ENCODE results near the gene ZBED5. TPM values are rescaled to one million over a fixed set of nuclear protein-coding genes. Genes with fewer than 3 reads are reported as not detected.

ZBED5 gene
- total RNA-seq, 1 donor from 2014 or later: 37.4 TPM

DNA sequence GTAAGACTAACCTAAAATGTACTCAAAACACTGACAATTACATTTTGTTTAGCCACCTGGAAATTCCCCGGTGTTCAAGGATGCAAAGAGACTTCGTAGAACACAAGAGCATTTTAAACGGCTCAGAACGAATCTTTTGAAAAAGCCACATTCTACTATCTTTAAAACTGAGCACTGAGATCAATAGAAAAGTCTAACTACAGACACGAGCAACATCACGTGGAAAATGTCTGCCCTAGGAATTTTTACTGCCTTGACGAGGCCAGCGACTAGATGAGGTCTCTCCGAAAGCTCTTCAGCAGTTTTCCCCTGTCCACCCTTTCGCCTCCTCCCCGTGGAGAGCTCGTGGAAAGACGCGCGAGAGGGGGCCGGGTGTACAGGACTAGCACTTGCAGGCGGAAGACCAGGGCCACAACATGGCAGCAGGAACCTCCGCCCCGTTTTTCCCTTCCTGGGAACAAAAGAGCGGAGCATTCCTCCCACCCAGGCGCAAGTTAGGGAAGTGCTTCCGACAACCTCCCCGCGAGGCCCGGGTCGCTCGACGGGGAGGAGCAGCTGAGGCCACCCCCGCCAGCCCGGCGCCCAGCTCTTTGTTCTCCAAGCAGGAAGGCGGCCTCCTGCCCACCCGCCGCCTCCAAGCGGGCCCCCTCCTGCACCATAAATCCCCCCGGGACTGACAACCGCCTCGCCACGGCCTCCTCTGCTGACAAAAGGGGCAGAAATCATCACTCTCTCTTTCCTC lies 50.2 kb downstream of the ZBED5 start:
- intact Hi-C loops (cut with DNase I): loop anchor here (5.0 kb wide), 3 partner anchors 50 to 125 kb away; partner anchors contain the start of gene ZBED5
- DNase-seq: peak; percentile 82
- peak; percentile 40 for ATAC-seq (ENCODE audit: poor library complexity)

DNA sequence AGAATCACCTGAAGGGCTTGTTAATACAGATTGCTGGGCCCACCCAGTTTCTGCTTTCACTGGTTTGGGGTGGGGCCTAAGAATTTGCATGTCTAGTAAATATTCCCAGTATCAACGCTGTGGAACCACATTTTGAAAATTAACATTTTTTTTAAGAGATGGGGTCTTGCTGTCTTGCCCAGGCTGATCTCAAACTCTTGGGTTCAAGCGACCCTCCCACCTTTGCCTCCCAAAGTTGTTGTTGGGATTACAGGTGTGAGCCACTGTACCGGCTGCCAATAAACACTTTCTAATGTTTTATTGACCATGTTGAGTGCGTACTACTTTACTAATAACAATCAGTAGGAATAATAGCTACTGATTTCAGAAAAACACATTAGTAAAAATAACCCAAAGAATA lies 51.6 kb downstream of the ZBED5 start:
- intact Hi-C loops (cut with DNase I): loop anchor here (5.0 kb wide), 3 partner anchors 51 to 126 kb away; partner anchors contain the start of gene ZBED5
- no peak for ATAC-seq (ENCODE audit: poor library complexity)
- DNase-seq: no peak

GRCh38 chr11:10805741-10806140 lies 52.1 kb downstream of the ZBED5 start:
- intact Hi-C loops (cut with DNase I): loop anchor here (5.0 kb wide), 3 partner anchors 52 to 127 kb away; partner anchors contain the start of gene ZBED5
- ATAC-seq (ENCODE audit: poor library complexity) (no peak), DNase-seq (no peak)

- DNase-seq: no peak
- ATAC-seq (ENCODE audit: poor library complexity): no peak
- intact Hi-C loops (cut with DNase I): no loop called here
These were observed 54.2 kb downstream of the ZBED5 start for GRCh38 chr11:10803676-10804075.

Other genes starting within 250 kb of the ZBED5 start
- gene IRAG1, start 164.3 kb downstream of the ZBED5 start, total RNA-seq: 4.5 TPM
- 21.3 TPM for gene CTR9, start 106.8 kb downstream of the ZBED5 start, total RNA-seq
- gene EIF4G2, start 49.1 kb downstream of the ZBED5 start, total RNA-seq: 714 TPM

Measured in Right ventricle myocardium superior (tissue), 1 donor.